ENCODE results near the gene SYNE1.
"Not testable (repeated sequence)": the region's sequence is repeated elsewhere in the genome, so short reads cannot be mapped to it uniquely, and the experiment has no call there.

The SYNE1 gene

DNA sequence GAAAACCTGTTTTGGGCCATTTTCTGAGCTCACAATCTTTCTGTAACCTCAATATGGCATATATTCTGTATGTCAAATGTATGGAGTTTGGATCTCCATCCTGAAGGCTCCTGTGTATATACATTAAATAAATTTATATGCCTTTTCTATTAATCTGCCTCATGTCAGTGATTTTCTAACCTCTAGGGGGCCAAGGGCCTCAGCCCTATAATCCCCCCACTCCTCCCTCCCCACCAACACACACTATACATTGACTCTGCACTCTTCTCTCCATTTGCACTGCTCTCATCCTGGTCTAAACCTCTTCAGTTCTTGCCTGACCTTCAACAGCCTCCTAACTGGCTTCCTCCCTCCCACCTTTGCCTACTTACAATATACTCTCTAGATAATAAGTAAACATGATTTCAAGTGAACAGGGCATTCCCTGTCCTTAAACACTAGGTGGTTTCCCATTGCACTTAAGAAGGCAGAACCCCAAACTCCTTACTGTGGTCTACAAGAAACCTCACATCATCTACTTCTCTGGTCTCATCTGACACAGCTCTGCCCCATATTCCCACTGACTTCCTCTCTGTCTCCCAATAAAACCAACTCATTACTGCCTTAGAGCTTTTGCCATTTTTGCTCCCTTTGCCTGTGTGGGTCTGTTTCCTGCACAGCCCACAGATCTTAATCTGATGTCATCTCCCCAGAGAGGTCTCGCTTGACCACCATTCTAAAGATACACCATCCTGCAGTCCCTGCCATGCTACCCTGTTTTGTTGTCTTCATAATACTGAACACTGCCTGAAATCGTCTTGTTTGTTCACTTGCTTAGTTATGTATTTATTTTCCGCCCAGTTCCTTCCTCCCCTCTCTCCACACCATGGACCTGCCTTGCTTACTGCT is 213.7 kb downstream of the SYNE1 start:
- DNase-seq (ENCODE audit: low read depth): no peak

DNA sequence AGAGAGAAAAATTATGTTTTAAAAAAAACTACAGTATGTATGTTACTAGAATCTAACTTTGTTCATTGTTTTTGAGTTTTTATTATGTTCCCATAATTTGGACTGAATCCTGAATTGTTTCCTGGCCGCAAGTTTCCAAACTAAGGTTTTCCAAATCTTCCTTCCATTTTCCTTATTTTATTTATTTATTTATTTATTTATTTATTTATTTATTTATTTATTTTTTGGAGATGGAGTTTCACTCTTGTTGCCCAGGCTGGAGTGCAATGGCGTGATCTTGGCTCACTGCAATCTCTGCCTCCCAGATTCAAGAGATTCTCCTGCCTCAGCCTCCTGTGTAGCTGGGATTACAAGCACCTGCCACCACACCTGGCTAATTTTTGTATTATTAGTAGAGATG is 215.7 kb downstream of the SYNE1 start:
- not testable (repeated sequence) for DNase-seq (ENCODE audit: low read depth)

DNA sequence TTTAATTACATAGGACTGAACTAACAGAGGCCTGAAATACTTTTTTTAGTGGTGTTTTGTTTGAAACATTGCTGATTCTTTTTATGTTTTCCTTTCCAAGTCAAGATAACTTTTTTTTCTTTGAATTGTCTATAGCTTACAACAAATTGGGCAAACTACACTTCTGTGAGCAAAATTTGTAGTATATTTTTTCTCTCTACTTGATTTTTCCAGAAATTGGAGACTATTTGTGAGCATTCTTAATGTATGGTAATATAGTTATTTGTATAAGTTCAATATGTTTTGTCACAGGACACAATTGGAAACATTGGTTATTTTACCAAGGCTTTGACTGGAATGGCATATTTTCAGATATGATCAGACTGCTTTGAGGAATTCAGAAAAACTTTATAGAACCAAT is 216.5 kb downstream of the SYNE1 start:
- DNase-seq (ENCODE audit: low read depth): no peak

DNA sequence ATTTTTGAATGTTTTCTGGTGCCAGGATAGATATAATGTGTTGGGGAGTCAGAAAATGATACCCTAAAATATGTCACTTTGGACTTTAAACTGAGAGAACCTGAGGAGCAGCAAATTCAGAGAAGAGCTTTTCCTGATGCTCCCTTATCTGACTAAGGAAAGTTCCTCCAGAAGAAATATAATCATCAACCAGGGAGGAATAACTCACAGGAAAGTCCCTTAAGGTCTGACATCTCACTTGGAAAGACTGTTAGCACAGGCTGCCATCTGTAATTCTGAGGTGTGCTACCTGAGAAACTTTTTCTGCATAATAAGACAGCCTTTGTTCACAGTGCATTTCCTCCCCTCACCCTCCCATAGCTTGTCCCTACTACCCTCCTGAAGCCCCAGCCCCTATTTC is 218.6 kb downstream of the SYNE1 start:
- DNase-seq (ENCODE audit: low read depth): no peak

DNA sequence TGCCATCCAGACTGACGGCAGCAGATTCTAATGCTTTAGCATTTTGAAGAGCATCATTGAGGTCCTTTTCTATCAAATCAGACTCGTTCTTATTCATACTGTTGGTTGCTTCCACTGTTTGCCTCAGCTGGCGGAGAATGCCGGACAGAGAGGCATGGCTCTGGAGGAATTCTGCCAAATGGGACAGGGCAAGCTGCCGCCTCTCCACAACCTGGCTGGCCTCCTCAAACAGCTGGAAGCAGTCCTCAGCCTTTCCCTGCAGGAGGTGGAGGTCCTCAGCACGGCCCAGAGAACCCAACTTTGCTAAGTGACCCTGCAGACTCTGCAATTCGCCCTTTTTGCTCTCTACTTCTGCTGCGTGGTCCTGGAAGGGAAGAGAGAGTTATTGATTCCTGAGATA is 220.5 kb downstream of the SYNE1 start:
- DNase-seq (ENCODE audit: low read depth): no peak

DNA sequence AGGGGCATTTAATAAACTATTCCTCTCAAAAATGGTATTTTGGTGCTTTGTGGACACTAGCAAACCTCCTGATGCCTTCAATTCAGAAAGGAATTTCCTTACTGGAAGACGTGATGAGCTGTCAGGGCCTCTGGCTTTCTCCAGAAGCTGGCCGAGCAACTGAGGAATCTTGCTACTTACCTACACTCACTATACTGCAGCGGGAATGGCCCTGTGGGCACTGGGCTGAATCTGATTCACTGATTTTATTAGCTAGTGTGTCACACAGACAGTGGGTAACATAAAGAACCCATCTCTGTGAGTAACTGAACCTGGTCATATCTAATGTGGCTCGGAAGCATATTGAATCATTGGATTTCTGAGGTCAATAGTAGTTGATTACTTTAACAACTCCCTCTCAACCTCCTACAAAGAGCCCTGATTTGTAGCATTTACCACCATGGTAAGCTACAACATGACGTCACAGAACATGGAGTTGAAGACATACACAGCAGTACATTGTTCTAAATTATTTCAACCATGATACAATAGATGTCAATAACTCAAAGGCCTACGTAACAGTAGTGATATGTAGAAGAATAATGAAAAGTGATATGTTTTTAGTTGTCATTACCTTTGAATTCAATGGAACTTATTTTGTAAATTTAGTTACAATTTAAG is 232.1 kb downstream of the SYNE1 start:
- no peak for DNase-seq (ENCODE audit: low read depth)

DNA sequence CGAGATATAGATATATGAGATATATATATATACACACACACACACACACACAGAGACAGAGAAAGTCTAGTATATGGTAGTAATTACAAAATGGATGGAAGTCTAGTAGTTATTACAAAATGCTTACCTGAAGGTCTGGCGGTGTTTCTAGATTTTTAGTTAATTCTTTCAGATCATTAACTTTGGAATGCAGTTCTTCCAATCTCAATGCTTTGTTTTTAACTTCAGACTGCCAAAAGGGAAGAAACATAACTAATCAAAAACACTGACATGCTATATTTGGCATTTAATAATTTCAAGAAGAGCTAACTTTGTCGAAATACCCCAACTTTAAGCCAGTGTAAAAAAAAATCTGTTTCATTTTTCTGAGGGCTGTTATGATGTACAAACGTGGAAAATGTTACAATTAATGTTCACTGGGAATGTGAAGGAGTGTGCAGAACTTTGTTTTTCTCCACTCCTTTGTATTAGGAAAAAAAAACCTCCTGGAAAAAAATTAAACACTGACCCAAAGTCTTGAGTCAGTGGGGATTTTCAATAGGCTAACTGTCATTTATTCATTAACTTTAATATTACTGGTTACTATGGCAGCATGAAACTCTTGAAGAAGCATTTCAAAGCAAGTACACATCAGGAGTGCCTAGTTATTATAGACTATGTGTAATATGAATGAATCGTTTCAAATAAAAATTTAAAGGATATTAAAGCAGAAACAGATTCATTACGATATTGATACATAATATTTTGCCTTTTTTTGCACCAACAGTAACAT is 232.9 kb downstream of the SYNE1 start:
- DNase-seq (ENCODE audit: low read depth): no peak

DNA sequence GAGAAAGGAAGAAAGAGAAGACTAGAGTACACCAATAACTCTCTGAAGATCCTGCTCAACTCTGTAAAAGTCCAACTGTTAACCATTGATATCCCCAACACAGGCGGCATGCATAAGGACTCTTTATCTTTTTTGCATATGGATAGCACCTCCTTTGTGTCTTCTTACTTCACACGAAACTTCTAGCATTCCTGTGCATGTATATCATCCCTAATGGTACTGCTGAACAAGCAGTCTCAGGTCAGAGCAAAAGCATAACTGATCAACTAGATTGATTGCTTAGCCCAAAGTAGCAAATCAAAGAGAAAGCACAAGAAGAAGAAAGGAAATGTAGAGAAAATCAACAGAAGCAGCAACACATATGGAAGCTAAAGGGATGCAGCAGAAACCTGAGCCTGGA is 234.4 kb downstream of the SYNE1 start:
- no peak for DNase-seq (ENCODE audit: low read depth)

DNA sequence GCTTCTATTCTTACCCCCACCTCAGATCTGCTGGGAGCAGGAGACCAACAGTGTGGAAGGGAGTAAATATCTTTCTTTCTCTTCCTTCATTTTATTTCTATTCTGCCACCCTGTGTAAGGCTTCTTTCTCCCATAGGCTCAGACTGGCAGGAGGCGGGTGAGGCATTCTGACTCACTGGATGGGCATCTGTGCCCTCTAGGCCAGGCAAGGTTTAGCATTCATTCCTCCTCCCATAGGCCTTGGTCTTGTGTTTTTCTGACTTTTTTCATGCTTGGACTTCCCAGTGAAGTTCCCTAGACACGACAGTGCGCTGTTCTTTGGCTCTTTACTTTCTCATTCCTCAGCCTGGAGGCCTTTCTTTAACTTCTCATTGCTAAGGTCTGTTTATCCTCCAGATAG is 235.2 kb downstream of the SYNE1 start:
- DNase-seq (ENCODE audit: low read depth): no peak

DNA sequence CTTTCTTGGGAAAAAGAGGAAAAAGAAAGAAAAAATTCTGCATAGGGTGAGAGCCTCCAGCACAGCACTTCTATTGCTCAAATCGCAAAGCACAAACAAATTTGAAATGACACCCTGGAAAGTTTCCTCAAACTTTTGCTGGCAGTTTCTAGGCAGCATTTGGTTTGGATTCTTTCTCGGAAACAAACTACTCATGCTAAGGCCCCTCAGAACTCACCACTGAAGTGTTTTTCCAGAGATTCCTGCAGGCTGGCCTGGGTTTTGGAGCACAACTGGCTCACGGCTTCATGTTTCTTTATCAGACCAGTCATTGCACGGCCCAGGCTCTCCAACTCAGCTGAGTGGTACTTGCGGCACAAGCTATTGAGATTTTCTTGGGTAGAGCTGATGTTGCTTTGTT is 237.8 kb downstream of the SYNE1 start:
- DNase-seq (ENCODE audit: low read depth): no peak

DNA sequence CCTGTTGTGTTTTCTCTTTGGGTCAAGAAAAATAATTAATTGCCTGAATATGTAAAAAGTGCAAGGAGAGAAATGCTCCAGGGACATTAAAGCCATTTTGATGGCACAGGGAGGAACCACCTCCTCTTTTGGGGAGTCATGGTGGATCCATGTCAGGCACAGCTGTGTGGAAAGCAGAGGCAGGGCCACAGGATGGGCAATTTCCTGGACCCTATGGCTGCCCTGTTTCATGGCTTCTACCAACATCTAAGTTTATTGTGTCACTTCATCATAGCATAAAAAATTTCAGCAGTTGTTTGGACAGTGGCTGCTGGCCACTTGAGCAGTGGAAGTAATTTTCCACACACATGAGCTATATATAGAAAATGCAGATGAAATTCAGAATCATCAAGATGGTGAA is 238.2 kb downstream of the SYNE1 start:
- no peak for DNase-seq (ENCODE audit: low read depth)

DNA sequence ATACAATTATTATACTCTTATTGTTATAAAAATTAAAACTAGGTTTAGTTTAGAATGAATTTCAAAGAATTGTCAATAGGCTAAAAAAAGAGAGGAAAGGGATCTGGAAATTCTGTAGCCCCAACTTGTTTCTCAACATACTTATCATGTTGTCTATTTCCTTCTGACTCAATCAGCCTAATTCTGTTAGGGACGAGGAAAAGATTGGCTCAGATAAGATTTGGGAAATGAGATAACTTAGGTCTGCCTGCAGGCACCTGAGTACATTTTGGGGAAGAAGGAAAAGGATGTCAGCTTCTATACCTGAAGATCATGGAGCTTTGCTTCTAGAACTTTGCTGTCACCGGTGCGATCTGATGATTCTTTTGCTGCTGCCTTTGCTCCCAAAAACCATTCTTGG is 238.8 kb downstream of the SYNE1 start:
- DNase-seq (ENCODE audit: low read depth): no peak

DNA sequence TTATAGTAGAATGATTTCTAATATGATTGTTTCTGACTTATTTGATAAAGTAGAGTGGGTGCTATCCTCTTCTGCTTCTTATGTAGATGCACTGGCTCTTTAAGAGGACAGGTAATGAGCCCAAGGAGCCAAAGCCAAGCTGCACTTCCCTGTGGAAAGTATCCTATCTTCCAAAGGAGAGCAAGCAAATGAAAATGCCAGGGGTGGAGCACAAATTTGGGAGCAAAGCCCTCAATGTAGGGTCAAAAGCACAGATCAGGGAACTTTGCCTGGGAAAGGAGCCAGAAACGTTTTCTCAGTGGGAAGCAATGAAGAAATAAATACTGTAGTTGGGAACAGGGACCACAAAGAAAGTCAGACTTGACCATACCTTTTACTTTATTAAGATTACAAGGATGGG is 242.9 kb downstream of the SYNE1 start:
- no peak for DNase-seq (ENCODE audit: low read depth)

DNA sequence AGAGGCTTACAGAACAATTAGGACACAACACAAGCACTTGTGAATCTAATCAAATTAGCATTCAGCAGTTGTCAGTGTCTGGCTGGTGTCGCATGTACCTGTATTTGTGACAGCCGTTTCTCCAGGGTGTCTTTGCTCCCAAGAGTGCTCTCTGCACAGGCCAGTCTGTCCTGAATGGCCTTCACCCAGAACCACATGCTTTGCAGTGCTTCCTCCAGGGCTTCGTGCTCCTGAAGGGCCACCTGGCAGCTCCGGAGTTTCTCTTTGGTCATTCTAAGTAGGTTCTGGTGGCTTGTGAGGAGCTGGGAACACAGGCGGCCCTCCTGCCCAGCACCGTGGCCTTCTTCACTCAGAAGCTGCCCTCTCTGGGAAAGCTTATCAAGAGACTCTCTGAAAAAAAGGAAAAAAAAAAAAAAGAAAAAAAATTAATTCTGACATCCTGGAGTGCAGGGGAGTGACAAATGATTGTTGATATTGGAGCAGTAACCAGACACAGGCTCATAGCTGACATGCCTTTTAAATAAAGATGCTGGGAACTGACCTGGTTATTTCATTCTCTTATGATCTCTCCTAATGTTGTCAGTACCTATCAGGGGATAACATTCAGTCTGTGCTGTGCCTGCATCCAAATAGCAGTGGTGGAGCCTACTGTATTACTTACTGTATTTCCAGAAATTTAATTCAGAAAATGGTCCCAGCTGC is 245.8 kb downstream of the SYNE1 start:
- no peak for DNase-seq (ENCODE audit: low read depth)

DNA sequence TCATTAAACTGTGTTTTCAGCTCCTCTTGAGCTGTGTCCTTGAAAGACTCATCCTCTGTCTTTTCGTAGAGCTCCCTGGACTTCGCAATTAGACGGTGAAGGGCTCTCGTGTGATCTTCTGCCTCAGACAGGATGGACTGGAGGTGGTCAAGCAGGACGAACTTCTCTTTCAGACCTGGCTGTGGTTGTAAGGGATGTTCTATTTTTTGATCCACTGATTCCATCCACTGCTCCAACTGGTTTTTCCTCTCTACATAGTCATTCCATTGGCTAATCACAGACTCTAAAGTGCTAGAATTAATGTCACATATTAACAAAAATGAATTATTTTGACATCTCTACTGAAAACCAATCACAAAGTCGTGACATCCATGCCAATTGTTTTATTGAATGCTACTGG is 250.1 kb downstream of the SYNE1 start:
- DNase-seq (ENCODE audit: low read depth): no peak

DNA sequence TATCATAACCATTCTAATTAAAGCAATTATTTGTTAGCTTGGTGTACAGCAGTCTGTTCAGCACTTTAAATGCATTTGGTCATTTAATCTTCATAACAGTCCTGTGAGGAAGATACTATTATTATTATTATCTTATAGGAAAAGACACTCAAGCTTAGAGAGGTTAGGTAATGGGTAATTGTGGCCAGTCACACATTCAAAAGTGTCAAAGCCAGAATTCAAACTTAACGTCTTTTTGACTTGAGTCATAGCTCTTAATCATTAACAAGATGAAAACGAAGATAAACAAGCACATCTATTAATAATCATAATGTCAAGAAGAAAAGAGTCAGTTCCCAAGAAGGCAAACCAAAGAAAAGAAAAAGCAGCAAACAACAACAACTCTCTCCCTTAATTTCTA is 251.0 kb downstream of the SYNE1 start:
- no peak for DNase-seq (ENCODE audit: low read depth)

DNA sequence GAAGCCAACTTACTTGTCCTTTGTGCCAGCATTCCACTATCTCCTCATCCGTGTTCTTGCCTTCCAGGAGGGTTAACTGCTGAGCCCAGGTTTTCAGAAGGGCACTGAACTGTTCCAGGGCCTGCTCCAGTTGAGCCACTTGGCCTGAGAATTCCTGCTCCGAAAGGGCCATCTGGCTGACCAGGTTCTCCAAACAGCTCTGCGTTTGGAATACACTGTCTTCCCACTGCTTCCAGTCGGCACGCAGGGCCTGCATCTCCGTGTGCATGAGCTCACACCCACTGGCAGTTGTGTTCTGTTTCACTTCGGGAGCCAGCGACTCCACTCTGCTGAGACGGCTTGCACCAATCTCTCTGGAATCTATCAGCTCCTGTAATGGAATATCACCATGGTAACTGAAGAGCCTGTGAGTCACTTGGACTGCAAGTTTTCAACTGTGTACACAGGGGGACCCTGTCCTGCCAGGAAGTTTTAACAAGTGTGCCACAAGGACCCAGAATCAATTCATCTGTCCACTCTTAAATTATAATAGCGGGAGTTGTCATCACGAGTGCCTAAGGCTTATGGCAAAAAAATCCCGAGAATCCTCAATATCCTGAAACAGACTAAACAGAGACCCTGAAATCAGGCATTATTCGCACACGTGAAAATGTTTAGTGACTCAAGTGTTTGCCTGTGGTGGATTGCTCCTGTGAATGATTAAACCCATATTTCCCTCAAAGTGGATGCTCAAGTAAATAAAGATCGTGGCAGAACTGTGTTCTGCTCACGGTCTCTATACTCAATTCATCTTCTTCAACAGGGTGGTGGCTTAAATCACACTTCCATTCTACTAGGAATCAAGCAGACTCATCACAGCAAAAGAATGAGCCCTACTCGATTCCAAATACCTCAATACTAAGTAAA is 255.9 kb downstream of the SYNE1 start:
- DNase-seq (ENCODE audit: low read depth): peak; percentile 99

DNA sequence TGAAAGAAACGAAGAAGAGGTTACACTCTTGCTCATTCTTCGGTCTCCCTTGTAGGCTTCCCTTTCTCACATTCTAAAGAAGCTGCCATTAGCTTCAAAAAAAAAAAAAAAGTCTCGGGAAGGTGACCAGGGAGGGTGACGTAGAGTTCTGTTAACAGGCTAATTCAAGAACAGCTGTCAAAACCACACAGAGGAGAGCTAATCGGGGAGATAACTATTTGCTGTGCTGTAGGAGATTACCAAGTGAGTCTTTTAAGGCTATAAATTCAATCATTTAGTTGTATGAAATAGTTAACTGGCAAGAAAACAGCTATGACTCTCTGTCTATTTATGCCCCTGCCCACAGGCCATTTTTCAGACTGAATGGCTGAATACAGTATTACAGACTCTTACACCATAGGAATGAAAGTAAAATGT is 256.8 kb downstream of the SYNE1 start:
- peak; percentile 68 for DNase-seq (ENCODE audit: low read depth)

DNA sequence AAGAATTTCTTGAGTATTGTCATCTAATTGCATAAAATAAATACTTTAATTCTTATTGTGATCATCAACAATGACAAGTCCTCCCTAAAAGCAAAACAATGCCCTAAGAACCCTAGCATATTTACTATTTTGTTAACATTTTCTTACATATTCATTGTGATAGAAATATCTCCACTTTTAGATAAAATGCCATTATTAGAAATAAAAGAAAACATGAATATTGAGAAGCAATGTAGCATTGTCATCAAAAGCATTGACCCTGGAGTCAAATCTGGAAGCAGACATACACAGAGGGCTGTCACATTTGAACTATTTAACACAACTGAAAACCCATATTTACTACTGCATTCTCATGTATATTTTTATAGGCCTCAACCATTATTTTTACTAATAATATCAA is 257.7 kb downstream of the SYNE1 start:
- DNase-seq (ENCODE audit: low read depth): no peak

DNA sequence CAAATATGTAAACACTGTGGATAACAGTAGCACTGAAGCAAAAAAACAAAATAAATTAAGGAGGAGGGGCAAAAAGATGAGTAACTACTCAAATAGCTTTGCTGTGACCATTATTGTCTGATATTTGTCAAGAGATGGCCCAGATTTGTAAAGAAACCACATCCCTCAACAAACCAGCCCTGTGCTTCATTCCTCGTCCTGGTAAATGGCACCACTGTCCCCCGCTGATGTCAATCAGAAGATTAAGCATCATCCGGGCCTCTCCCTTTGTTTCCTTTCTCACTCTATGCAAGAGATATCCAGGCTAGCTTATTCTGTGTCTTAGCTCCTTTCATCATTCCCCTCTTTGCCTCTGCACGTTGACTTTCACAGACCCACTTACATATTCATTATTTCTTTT is 259.0 kb downstream of the SYNE1 start:
- no peak for DNase-seq (ENCODE audit: low read depth)

DNA sequence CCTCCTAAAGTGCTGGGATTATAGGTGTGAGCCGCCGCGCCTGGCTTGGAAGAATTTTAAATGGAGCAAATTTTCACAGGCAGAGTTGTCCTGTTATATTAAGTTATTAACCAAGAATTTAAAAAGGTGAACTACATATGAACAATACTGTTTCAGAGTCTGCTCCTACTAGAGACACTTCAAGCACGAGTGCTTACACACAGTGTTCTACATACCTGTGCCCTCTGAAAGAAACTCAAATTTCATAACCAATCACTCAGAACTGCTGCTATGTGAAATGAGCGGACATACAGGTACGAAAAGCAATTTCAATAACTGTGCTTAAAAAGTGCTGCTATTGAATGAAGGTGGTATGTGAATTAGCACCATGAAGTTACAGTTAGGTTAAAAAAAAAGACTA is 262.0 kb downstream of the SYNE1 start:
- no peak for DNase-seq (ENCODE audit: low read depth)
